Activated T-helper 1 cell treated with anti-CD3 and anti-CD28 coated beads, Interleukin-2, amount 50 U/mL, for 16 hours (primary cell): ENCODE measurements around the gene SIAE.

Experiments used
- DNase-seq, 2 donors: peaks; one replicate each; pipeline ENCODE4 v3.0.0-alpha.2; 2020; ENCODE audit warnings: low read depth in 1 of 2, low spot score in 1 of 2

Gene SIAE

DNA sequence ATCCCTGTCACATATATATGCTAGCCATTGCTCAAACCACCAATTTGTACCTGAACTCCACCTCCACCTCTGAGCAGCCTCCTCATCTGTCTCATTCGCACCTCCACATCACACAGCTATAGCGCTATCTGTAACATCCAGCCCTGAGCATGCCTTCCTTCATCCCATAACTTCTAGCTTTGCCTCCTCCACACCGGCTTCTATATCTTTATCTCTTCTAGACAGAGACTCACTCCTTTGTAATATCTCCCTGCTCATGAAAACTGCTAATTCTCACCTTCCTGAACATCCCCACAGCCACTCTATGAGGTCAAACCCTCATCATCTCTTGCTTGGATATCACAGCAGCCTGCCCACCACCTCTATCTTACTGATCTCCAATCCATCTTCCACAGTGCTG is 5.9 kb downstream of the SIAE start:
- no peak for DNase-seq

DNA sequence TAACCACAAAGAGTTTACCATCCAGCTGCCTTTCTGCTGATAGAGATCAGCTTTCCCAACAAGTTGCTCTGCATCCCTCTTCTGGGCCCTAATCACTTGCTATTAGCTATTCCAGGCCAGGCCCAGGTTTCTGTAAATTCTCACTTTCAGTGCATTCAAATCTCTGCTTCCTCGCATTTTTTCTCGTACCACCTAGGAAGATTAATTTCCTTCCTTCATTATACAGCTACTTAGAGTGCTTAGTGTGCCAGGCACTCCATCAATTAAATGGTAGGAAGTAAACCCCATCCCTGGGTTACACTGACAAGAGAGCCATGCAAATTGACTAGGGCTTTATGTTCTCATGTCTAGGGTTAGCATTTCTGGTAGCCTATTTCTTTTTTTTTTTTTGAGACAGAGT is 9.7 kb downstream of the SIAE start:
- no peak for DNase-seq

DNA sequence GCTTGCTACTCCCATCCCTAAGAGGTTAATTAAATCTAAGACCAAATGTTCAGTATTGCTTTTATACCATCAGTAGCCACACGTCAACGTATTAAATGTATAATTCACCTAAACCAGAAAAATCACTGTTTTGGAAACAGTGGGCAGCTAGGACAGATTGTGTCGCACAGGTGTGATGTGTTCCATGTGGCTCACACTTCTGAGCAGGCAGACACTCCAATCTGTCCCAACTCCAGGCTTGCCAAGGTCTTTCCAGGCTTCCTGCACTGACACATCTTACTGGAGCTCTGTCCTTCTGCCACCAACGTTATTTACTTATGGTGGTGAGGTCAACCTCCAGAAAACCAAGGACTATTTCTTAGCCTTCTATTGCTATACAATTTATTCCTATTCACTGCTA is 11.4 kb downstream of the SIAE start:
- no peak for DNase-seq

DNA sequence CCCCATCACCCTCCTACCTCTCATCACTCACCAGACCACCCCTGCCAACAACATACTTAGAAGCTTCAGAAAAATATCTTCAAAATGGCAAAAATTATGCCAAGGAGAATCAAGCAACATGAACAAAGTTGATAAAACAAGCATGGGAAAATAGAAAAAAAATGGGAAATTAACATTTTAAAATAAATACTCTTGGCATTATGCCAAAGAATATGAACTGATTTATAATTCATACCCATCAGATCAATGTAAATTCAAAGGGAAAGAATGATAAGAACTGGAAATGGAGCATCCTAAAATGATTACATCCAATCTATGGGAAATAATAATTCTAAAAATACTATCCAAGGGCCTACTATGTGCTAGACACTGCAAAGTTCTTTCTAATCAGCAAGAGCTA is 12.0 kb downstream of the SIAE start:
- DNase-seq = no peak

DNA sequence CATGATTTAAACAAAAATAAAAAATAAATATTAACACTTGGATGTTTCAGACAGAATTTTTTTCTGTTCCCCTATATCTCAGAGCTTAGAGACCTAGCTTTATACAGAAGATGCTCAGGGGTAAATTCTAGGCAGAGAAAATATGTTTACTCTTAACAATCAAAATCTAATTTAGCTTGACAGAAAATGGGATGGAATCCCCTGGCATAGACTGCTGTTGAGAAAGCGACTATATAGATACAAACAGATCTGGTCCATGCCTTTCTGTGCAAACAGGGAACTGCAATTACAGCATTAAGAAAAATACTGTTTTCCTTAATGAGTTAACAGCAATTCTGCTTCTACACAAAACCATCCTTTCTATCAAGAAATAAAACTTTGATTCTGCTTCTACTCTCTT is 14.6 kb downstream of the SIAE start:
- DNase-seq = no peak

DNA sequence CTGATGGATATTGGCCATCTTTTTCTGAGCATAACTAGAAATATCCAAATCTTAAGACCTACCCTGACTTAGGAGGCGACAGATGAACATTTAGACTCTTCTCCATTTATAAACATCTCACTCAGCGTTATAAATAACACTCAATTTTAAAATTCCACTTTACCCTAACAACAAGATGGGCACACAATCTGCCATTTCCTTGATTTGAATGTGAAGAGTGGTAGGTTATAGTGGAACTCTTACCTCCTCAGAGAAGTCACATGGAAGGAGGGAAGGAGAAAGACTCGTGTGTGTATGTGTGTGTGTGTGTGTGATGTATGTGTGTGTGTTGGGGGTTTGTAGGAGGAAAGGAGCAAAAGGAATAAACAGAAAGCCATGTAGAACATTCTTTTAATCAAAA is 15.0 kb downstream of the SIAE start:
- DNase-seq = no peak

DNA sequence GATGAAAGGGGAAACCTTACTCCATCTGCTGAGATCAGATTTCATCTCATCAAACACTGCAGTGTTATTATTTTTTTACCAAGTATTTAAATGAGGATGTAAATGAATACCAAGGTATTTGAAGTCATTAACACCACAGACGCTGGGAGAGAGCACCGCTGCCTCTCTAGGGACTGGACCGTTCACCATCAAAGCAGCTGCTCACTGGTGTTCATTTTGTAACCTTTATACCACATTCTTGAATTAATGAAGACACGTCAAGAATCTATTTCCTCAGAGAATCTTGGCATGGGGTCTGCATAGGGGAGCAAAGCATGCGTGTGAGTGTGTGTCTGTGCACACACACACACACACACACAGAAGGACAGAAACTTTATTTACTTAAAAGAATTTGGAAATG is 15.6 kb downstream of the SIAE start:
- DNase-seq = no peak

DNA sequence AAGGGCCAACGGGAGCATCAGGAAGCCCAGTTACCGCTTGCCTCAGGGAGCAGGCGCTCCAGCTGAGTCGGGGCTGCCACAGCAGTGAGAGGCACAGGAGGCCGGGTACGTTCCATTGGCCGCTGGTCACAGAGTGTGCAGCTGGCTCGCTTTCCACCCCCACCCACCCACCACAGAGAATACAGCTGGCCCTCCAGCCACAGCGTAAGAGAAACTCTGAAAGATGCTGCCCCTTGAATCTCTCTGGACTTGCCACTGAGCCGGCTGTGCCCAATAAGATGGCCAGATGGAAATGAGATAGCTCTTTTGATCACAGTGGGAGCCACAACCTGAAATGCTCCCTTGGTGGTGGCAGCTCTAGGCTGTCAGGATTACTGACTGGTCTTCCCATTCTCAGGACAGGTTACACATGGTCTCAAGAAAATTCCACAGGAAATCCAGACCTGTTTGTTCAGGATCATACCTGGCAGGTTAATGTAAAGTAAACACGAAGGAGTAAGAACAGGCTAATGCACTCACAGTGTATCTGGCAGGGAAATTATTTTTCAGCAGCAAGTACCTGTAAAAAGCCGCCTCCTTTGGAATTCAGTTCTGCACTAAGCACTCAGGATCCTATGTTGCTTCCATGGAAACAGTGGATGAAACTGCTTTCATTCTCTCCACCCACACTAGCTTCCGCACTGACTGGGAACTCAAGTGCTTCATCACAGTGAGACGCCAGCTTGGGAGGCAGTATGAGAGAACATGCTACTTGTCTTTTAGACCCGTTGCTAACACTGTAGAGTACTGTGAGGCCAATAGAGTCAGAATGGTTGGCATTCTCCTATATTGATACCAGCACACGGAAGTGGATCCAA is 16.5 kb downstream of the SIAE start:
- no peak for DNase-seq

DNA sequence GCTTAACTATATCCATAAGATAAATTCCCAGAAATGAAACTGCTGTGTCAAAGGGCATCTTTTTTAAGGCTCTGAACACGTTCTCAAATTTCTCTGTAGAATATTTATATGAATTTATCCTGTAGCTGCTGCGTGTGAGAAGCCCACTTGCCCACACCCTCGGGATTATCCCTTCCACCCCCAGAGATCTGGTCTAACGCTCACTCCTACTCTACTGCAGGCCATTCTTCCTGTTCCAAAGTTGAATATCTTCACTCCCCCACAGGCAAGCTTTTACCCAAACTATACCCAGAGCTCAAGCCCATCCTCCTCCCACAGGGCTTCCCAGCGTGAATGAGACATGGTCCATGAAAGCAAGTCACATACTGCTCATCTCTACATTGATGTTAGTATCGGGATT is 24.9 kb downstream of the SIAE start:
- DNase-seq = no peak

DNA sequence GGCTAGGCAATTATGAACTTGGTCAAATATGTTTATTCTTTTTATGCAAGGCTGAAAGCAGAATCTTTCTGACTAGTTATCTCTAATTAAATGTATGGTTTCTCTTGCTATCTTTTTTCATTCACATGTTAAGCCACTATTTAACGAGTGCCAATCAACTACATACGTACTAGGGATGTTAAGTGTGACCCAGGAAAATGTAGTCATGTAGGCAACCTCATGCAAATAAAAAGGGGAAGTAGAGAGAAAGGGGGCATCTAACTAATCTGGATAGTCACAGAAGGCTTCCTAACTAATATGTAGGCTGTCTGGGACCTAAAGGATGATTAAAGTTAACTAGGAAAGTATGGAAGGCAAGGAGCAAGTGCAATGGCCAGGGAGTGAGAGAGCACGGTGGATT is 27.4 kb downstream of the SIAE start:
- DNase-seq = no peak

DNA sequence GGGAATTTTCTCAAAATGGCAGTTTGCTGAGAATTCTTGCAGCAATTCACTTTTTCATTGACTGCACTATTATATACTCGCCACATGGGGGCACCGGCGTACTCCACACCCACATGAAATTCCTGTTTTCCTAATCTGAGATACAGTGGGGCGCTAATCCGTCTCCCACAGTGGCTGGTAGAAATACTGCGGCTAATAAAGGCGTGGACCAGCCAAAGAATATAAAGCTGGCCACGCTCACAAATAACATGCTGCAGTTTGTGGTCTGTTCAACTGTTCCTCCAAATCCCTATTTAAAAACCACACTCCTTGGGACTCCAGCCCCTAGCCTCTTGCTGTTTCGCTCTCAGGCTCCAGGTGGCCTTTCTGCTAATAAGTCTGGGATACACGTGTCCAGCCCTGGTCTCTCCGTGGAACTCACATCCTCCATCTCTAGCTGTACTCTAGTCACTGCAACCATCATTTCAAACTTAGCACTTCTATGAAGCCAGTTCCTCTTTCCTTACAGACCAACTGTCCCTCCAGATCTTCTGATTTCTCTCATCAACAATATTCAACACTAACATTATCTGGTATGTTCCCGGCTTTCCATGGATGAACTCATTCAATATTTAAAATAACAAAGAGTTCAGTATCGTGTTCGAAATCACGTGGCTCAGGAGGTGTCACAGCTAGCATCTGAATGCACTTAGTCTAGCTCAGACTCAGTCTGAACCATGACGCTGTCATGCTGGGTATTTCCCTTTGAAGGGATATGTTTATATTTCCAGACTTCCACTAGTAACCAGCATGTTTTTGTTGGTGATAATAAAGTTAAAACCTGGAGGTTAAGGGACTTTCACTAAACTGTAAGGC is 28.9 kb downstream of the SIAE start:
- no peak for DNase-seq

DNA sequence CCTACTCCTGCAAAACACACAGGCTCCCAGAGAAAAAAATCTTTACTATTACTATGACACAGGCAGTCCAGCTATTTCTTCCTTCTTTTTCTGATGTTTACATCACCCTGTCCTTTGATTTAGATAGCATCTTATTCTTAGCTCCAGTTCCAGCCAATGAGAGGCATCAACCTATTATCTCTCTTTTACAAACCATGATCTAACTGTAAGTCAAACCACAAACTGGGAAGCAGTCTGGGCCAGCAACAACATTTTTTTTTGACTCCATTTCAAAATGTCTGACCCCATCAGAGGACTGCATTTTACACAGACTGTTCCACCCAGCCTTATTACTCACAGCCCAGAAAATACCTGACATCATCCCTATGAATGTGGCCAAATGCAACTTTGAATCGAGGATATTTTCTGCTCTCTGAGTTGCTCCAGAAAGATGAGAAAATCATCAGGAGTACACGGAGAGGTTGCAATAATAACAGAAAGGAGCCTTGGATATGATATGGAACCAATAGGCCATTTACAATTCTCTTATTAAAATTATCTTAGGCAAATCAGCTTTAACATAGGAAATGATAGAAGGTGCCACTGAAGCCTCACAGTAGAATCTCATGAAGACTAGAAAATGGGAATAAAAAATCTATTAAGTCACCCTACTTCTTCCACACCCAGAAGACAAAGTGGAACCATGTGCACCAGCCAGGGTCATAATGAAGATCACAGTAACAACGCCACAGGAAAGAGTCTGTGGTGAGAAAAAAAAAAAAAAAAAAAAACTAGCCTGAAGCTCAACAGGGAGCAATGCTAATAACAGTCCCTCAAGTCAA is 29.7 kb downstream of the SIAE start:
- DNase-seq = no peak

DNA sequence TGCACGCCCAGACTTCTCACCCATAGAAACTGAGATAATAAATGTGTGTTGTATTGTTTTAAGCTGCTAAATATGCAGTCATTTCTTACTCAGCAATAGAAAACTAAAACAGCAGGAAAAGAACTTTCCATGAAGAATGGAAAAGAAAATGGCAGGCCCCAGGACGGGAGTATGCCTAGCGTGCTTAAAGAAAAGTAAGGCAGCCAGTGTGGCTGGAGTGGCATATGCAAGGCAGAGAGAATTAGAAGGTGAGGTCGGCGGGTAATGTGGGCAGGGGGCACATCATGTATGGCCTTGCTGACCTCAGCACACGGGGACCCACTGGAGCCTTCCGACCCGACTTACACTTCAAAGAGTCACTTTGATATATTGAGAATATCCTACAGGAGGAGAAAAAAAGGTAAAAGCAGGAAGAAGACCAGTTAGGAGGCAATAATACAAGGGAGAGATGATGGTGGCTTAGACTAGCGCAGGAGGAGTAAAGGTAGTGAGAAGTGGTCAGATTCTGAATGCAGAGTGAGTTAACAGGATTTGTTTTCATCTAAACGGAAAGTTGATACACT is 30.4 kb downstream of the SIAE start:
- no peak for DNase-seq

DNA sequence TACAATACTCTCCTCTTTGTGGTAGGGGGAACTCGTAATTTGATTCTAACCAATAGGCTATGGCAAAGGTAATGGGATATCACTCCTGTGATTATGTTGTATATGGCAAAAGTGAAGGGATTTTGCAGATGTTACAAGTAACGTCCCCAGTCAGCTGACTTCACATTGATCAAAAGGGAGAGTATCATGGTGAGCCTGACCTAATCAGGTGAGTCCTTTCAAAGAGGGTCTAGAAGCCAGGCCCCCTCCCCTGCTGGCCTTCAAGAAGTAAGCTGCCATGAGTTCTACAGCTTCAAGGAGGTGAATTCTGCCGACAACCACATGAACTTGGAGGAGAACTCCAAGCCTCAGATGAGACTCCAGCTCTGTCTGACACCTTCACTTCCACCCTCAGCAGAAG is 30.9 kb downstream of the SIAE start:
- no peak for DNase-seq

DNA sequence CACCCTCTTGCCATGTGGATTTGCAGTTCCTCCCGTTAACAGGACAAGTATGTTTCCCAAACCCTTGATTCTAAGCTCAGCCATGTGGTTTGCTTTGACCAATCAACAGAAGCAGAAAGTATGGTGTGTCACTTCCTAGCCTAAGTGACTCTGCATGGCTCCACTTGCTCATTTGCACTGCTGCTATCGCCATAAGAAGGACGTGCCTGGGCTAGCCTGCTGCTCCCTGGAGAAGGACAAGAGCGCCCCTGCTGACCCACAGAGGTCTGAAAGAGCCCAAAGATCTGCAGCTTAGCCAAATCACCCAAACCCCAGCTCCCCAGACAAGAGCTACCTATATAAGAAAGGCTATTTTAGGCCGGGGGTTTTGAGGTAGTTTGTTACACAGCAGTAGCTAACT is 32.9 kb downstream of the SIAE start:
- DNase-seq = no peak

DNA sequence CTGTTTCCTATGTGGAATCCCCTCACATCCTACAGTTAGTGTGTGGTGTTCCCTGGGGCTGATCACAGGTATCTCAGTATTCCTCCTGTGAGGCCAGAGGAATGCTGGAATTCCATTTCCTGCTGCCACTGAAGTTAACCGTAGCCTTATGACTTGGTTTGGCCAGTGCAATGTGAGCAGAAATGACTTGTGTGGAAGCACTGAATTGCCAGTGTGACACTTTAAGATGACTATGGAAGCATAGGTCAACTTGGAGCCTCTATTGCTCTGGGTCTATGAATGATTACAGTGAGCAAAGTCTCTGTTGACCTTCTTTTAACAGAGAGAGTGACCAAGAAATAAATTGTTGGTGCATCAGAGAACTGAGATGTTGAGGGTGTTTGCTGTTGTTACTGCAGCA is 34.4 kb downstream of the SIAE start:
- no peak for DNase-seq

DNA sequence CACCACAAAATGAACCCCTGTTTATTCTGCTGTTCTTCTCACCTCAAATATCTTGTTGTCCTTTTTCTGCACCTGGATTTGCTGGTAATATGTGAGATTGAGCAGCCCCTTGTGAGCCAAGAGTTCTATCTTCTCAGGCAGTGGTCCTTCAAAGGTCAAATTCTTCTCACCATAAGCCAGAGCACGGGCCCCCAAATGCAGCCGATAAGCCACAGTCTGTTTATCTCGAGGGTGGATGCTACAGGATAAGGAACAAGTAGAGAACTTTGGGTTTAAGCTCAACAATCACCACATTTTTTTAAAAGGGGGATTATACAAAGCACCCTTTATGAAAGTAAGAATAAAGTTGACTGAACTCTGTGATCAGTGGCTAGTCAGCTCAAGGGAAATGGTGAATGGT is 35.0 kb downstream of the SIAE start:
- no peak for DNase-seq

DNA sequence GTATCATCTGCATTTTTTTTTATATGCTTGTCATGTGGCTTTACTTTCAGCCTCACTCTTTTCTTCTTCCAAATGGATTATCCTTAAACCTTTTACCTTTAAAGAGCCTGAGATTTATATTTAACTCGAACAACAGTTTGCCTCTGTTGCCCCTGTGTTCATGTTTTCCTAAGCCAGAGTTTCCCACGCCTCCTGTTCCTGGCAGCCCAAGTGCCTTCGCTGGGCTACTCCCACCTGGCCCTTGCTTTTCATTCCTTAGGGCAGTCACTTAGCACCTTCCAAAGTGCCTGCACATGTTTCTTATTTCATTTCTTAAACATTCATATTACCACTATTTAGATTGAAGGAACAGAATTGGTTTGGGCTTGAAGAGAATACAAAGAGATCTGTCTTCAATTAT is 37.6 kb downstream of the SIAE start:
- DNase-seq = no peak

DNA sequence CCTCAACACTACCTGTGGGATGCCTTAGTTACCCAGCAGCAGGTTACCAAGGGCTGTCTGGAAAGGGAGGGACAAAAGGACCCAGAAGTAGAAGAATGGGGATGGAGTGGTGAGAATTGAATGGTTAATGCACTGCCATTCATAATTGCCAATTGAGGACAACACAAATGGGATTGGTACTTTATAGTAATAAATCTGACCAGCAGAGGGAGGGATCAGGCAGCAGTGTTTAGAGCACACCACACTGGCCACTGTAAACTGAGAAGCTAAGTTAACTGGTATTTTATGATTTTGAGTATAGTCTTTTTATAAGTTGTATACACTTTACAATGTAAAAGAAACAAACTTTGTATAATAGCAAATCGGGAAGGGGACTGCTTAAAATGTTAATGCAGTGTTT is 40.2 kb downstream of the SIAE start:
- no peak for DNase-seq

DNA sequence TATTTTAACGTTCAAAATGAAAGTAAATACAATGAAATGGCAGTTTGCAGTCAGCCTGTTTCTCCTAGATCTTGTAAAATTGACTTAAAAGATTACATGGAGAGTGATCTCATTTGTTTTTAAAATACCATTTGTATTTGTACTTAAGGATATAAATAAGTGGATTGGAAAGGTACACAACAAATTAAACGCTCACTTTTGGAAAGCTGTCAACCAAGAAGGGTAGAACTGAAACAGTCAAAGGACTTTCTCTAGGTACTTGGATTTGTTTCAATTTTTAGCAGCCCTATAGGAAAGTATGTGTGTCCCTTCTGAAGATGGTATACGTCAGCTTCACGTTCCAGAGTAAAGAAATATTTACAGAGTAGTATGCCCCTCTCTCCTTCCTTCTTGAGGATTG is 43.6 kb downstream of the SIAE start:
- no peak for DNase-seq

DNA sequence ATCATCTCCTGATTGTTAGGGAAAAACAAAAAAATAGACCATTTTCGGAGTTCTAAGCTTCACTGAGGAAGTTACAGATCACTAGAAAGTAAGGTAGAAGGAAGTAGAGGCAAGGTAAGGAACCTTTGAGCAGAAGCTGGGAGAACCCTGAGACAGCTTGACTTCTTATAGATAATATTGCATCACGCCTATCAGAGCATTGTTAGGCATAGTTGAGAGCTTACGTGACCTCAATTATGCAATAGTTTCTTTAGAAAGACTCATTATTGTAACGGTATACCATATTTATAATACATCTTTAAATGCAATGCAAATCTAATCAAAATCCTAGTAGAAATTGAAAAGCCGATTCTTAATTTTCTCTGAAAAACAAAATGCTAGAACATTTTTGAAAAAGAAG is 46.0 kb downstream of the SIAE start:
- no peak for DNase-seq
